Epidermal melanocyte (primary cell): Measurements from ENCODE around the gene GNAO1.

Experiments used
- DNase-seq: peaks from one replicate; pipeline ENCODE4 v3.0.0; 2011; ENCODE audit warnings: low spot score; ENCODE audit not compliant: insufficient read length

GNAO1 gene

DNA sequence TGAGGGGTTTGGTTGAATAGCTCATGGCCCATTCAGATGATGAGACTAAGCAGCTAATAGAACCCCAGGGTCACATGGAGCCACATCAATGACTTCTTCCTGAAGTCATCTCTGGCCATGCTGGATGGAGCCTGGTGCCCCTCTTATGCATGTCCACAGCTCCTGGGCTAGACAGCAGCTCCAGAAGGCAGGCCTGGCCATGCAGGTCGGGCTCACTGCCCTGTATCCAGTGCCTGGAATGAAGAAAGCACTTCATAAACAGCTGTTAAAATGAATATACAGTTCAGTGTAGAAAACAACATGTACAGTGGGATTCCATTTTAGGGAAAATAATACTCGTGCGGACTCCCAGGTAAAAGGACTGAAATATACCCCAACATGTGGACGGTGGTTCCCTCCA is 73.9 kb downstream of the GNAO1 start:
- no peak for DNase-seq

GRCh38 chr16:56265746-56266145 is 74.5 kb downstream of the GNAO1 start:
- no peak for DNase-seq

- DNase-seq, result no peak
These were observed 75.6 kb downstream of the GNAO1 start for GRCh38 chr16:56266641-56267607.

- no peak for DNase-seq
These were observed 76.6 kb downstream of the GNAO1 start for GRCh38 chr16:56267888-56268287.

- no peak for DNase-seq
These were observed 77.5 kb downstream of the GNAO1 start for GRCh38 chr16:56268799-56269198.

- DNase-seq, result no peak
These were observed 78.0 kb downstream of the GNAO1 start for GRCh38 chr16:56269281-56269680.

GRCh38 chr16:56269811-56270684 is 78.8 kb downstream of the GNAO1 start:
- no peak for DNase-seq

DNA sequence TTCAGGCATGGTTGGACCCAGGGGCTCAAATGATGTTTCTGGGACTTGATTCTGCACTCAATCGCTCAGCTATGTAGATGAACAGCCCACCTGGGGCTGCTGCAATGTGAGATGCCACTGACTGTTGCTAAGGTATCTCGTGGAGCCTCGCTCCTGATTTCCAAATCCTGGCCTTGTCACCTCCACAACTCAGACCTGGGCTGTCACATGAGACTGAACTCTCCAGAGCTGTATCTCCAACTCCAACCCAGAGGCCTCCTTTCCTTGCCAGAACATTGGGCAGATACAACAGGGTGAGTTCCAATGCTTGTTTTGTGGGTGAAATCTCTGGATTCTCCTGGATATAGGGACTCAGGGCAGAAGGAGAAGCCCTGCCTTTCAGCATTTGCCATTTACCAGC is 79.5 kb downstream of the GNAO1 start:
- DNase-seq, result no peak

DNA sequence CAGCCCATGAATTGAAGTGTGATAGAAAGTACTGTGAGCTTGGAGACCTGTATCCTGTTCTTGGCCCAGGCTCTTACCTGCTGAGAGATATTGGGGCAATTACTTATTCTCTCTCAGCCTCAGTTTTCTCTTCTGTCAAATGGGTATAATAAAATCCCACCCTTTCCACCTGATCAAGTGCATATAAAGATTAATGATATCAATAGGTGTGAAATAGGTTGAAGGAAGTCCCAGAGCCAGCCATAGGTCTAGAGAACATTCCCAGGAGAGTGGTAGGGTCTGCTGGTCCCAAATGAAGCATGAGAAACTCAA is 81.2 kb downstream of the GNAO1 start:
- no peak for DNase-seq

DNA sequence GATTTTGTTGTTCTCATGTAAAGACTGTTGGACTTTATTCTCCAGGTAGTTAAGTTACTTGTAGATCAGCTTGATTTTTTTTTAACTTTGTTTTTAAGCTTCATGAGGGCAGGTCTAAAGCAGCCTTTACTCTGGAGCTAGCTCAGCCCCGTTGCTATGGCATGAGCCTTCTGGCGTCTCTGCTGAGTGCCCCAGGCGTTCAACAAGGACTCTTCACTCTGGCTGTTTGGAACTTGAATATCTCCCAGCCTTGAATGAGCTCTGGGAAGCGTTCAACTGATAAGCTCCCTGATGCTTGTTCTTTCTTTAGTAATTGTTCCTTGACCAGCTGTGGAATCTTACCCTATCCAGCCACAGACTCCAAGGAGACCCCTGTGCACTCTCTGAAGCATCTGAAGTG is 82.3 kb downstream of the GNAO1 start:
- no peak for DNase-seq

DNA sequence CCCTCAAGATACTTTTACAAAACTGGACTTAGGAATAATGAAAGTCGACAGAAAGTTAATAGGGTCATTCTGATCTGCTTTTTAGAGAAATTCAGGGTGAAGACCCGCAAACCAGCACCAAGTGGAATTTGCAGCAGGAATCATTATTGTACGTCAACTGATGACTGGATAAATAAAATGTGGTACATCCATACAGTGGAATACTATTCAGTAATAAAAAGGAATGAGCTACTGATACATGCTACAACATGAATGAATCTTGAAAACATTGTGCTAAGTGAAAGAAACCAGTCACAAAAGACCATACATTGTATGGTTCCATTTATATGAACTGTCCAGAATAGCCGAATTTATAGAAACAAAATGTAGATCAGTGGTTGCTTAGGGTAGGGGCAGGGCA is 83.1 kb downstream of the GNAO1 start:
- DNase-seq, result no peak

- no peak for DNase-seq
These were observed 83.8 kb downstream of the GNAO1 start for GRCh38 chr16:56275076-56275475.

- no peak for DNase-seq
These were observed 84.5 kb downstream of the GNAO1 start for GRCh38 chr16:56275801-56276200.

DNA sequence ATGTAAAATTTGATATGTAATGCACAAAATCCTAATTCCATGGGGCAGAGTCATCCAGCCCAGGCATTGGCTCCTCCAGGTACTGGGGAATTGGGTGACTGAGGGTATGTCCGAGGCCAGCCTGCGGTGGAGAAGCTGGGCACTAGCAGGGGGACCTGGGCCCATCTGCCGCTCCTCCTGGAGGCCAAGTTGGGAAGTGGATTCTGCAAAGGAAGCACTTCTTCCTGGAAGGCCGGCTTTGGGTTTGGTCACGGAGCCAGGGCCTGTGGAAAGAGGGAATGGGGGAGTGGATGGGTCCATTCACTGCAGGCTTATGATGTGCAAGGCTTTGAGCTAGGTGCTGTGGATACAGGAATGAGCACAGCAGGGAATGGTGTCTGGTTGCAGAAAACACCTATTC is 85.8 kb downstream of the GNAO1 start:
- no peak for DNase-seq

DNA sequence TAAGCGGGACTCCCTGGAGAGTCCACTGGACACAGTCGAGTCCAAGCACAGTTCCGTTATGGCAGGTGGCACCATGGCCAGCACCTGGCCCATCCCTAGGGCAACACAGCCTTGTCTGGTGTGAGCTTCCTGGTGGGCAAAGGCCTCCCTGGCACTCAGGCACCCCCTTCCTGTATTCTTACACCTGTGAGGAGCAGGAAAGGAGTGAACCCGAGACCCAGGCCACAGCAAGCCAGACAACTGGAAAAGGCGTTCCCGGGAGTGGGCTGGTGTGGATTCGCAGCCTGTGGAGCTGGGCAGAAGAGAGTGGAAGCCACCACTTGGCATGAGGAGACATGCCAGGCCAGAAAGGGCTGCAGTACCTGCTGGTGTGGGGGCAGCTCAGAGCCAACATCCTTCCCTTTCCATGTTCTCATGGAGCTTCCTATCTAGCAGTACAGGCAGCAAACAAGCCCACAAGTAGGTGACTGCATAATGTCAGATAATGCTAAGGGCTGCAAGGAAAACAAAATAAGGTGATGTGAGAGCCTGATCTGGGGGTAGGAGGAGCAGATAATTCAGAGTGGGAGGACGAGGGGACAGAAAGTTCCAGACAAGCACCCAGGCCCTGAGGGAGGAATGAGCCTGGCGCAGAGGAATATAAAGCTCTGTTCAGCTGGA is 87.0 kb downstream of the GNAO1 start:
- DNase-seq, result no peak

- DNase-seq, result no peak
These were observed 87.8 kb downstream of the GNAO1 start for GRCh38 chr16:56279132-56279531.

DNA sequence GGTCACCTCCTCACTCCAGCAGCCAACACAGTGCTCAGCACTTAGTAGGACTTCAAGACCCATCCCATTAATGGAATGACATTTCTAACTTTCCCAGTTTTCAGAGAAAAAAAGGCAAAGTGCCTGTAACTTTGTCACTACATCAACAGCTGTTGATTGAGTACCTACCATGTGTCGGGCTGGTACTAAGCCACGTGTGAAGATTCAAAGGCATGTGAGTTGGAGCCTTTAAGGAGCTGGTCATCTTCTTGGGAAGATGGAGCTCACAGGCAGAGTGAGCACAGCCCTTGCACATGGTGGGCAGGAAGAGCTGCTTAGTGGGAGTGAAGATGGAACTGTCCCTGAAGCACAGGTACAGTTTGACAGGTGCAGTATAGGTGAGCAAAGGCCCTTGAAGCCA is 88.6 kb downstream of the GNAO1 start:
- DNase-seq, result no peak

DNA sequence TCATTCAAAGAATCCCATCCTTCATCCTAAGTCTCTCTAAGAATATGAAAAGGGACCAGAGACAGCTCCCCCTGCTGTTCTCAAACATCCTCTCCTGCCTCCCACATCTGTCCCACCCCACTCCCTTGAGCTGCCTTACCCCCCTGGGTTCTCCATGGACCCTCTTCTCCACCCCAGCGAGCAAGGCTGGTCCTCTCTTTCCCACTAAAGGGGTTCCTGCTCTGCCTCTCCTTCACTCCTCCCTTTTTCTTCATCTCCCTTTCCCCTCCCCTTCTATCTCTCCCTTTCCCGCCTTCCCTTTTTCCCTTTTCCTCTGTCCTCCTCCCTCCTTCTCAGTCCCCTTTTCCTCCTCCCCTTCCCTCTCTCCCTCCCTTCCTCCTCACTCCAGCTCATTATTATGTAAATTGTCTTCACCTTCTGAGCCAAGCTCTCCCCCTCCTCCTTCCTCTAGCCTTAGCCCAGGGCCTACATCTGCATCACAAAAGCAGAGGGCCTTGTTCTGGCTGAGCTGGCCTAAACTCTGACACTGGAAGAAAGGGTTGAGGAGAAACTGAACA is 90.0 kb downstream of the GNAO1 start:
- DNase-seq, result no peak

DNA sequence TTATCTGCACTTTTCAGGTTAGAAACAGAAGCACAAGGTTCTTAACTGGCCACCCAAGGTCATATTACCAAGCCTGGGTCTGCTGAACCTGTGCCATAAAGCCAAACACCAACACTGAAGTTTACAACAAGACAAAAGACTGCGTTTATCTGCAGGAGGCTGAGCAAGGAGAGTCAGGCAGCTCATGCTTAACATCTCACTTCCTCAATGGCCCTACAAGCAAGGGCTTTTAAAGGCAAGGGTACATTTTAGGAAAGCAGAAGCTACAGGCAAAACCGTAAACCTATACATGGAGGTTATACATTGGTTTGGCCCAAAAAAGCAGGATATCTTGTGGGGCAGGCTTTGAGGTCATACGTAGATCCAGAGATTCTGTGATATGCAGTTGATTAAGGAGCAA is 91.2 kb downstream of the GNAO1 start:
- no peak for DNase-seq

DNA sequence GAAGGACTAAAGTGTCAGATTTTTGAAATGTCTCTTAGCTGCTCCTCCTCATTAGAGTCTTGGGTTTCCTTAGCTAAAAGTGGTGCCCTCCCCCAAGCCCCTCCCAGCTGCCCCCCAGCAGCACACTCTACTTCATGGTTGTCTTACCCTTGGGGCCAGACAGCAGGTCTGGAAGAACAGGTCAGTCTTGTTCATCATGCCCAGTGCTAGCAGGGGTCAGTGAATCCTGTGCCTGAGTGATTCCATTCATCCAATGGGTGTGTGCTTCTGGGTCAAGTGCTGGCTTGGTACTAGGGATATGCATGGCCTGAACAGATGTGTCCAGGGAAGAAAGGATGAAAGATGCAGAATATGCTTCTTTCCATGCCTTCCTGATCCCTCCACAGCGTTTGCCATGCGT is 93.2 kb downstream of the GNAO1 start:
- no peak for DNase-seq

DNA sequence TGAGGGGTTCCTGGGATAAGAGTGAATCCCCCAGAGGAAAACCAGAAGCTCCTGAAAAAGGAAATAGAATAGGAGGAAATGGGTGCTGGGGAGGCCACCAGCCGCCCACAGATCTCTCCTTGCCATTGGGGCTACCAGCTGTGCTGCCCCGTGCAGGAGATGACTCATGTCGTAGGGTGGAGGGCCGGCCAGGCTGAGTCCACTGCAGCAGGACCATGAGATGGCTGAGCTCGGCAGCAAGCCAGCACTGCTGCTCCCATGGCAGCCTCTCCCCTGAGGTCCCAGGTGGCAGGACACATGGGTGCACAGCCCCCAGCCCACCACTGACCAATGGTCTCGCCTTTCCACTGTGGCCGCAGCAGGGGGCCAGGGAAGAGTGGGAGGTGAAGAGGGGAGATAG is 95.5 kb downstream of the GNAO1 start:
- DNase-seq, result no peak

DNA sequence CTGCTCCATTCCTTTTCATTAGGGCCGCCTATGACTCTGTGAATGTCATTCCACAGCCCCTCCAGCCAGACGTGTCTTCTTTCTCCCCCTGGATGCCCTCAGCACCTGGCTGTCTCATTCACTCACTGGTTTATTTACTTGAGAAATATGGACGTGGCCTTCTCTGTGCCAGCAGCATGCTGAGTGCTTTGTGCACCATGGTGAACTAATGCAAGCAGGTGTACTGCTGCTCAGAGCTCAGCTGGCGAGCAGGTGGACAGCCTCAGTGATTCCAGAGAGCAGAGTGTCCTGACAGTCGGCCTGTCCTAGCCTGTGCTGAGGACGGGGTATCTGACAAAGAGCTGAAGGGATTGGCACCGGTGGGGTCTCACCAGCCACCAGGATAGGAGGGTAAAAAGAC is 96.7 kb downstream of the GNAO1 start:
- no peak for DNase-seq
